Right lobe of liver (tissue), 6 donors: ENCODE results near the gene S100A8. TPM values are rescaled to one million over a fixed set of nuclear protein-coding genes. Genes with fewer than 3 reads are reported as not detected.
A peak's percentile ranks its signal among the peaks of the same experiment; 100 is the strongest.

Source experiments
- ATAC-seq, 4 donors: fragments of 200-7000 bp; cut with Tn5 transposase; one replicate each; pipeline ENCODE4 v1.9.1; 2020; ENCODE audit warnings: mild to moderate bottlenecking in 4 of 4, moderate library complexity in 4 of 4
- DNase-seq, 3 donors: peaks; one replicate each; pipeline ENCODE4 v3.0.0-alpha.2; 2020
- H3K27ac ChIP-seq, 3 donors: fragments of 200-600 bp; one replicate each; pipeline ENCODE4 v1.8.0; 2022
- H3K27me3 ChIP-seq, 2 donors: fragments of 200-600 bp; one replicate each; pipeline ENCODE4 v1.8.0; 2022
- H3K36me3 ChIP-seq, 4 donors: fragments of 200-600 bp; sonication (generic) in 1 of 4; one replicate each; pipeline versions ENCODE4 v1.5.1 to v1.8.0; 2017 to 2022; ENCODE audit warnings: control low read depth in 1 of 4
- H3K4me1 ChIP-seq, 4 donors: fragments of 200-600 bp; sonication (generic) in 1 of 4; one replicate each; pipeline versions ENCODE4 v1.5.1 to v1.8.0; 2017 to 2022; ENCODE audit warnings: control low read depth in 1 of 4
- H3K4me3 ChIP-seq, 3 donors: fragments of 200-600 bp; one replicate each; pipeline ENCODE4 v1.8.0; 2022
- H3K9me3 ChIP-seq, 4 donors: fragments of 200-600 bp; sonication (generic) in 1 of 4; one replicate each; pipeline versions ENCODE4 v1.5.1 to v1.8.0; 2017 to 2022; ENCODE audit warnings: control low read depth in 1 of 4
- POLR2A ChIP-seq: fragments of 450-650 bp; IDR thresholded peaks from one replicate; pipeline ENCODE4 v1.6.1; 2017; ENCODE audit warnings: antibody characterized with exemption, mild to moderate bottlenecking
- WGBS: methylation state at CpG from one replicate; pipeline ENCODE4 v1.1.6; 2018; ENCODE audit warnings: low coverage, low lambda C conversion rate; ENCODE audit not compliant: insufficient coverage; ENCODE audit errors: missing lambda C conversion rate; 5-methylcytosine and 5-hydroxymethylcytosine counted together
- intact Hi-C, 2 donors: fragments of 100-400 bp; cut with DNase I; formaldehyde crosslinking; loops; one replicate each; pipeline versions ENCODE4 v1.11.2 to v1.14.1; 2022
- total RNA-seq, 6 experiments: library from RNA; depleted of rRNA in 2 of 6; stranded (reverse); fragments of >200 nt in 2 of 6; fragmentation: NEBNext Ultra II Directional in 3 of 6; extraction: Animal tissue kit (Norgen Biotek cat#: 25700) in 3 of 6; gene quantifications; one replicate each; pipeline versions ENCODE4 v1.1.0 to v1.2.4, GENCODE V29; 2016 to 2023
- TF ChIP-seq, protein P1 (sequence below), 4 donors: fragments of 200-600 bp in 3 of 4; fragments of 450-650 bp in 1 of 4; IDR thresholded peaks; one replicate each; pipeline versions ENCODE4 v1.5.1 to v1.8.0; 2016 to 2022; ENCODE audit warnings: antibody characterized with exemption in 4 of 4, mild to moderate bottlenecking in 2 of 4
- donor health status: DM: no; HTN: yes; CAD: no.
- donor health status: DM: no; HTN: no; CAD: no.
- donor health status: DM: no; HTN: no; CAD: no.
- donor health status: DM: no; HTN: yes; CAD: no.
- donor health status: DM: no; HTN: yes; CAD: no.

The S100A8 gene
- total RNA-seq, 6 experiments from 2014 or later, result 16.0 to 47.4 (median 30.0) TPM

DNA sequence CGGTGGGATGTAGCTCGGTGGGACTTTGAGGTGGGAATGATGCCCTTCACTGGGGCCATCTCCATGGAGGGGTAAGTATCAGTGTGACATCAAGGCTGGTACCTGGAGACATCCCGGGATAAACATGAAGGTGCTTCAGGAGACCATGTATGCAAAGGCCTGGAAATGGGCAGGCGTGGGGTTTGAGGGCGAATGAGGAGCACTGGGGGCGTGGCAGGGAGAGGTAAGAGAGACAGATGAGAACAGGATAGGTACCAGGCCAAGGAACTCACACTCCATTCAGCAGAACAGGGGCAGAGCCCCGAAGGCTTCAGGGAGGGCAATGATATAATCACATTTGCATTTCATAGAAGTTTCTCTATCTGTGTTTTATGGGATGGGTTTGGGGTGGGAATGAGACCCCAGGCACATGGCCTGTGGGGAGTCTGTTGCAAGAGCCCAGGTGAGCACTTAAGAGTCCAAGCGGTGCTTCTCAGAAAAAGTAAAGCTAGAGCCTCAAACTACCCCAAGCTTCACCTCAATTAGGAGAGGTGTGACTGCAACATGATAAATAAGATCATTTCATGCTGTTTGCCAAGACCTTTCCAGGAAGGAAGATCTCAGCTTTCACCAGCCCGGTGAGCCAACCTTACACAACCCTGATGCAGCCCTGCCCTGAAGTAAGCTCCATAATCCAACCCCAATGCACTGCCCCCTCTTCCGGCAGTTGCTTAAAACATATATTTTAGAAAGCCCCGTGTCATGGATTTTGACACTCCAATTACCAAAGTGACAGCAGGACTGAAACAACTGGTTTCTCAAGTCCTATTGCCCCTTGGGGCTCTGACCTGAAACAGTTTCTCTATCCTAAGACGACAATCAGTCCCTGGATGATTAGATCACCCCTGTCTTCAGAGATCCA lies 25.9 kb downstream of the S100A8 start:
- no peak for ATAC-seq

DNA sequence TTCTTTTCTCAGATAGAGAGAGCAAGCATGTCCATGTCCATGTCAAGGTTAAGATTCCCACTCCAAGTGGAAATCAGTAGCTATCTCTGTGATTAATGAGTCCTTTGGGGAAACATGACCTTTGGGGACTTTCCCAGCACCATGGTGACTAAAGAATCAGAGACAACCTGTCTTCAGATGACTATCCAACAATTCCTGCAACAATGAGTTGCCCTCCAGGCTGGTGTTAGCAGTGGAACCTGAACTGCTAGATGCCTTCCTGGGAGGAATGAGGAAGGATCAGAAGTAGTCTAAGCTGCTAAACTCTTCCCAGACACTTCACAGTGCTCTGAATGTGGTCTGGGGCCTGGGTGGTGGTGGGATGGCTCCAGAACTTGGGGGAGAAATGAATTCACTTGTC lies 26.7 kb downstream of the S100A8 start:
- no peak for DNase-seq
- no peak overlapping the region for H3K27ac ChIP-seq
- H3K4me1 ChIP-seq, result no peaks in the 10 kb centered on the region
- no peaks in the 10 kb centered on the region for H3K9me3 ChIP-seq
- no peak overlapping the region for H3K4me3 ChIP-seq
- H3K36me3 ChIP-seq, result no peaks in the 10 kb centered on the region
- ATAC-seq, result no peak
- H3K27me3 ChIP-seq, result no peaks in the 10 kb centered on the region
- intact Hi-C loops, result no loop called here
- TF ChIP-seq POLR2A, result no peak
- TF ChIP-seq, protein P1, sequence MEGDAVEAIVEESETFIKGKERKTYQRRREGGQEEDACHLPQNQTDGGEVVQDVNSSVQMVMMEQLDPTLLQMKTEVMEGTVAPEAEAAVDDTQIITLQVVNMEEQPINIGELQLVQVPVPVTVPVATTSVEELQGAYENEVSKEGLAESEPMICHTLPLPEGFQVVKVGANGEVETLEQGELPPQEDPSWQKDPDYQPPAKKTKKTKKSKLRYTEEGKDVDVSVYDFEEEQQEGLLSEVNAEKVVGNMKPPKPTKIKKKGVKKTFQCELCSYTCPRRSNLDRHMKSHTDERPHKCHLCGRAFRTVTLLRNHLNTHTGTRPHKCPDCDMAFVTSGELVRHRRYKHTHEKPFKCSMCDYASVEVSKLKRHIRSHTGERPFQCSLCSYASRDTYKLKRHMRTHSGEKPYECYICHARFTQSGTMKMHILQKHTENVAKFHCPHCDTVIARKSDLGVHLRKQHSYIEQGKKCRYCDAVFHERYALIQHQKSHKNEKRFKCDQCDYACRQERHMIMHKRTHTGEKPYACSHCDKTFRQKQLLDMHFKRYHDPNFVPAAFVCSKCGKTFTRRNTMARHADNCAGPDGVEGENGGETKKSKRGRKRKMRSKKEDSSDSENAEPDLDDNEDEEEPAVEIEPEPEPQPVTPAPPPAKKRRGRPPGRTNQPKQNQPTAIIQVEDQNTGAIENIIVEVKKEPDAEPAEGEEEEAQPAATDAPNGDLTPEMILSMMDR (IDR thresholded peaks at IDR 0.05), result no peak

More for the DNA sequence above, 25.9 kb downstream of the S100A8 start:
- no peaks in the 10 kb centered on the region for H3K9me3 ChIP-seq
- no peaks in the 10 kb centered on the region for H3K36me3 ChIP-seq
- peak in 1 of 3 donors; percentile 45 for DNase-seq
- intact Hi-C loops, result no loop called here
- no peak overlapping the region for H3K4me3 ChIP-seq
- TF ChIP-seq, protein P1 (IDR thresholded peaks at IDR 0.05), result no peak
- no peak for TF ChIP-seq POLR2A
- no peaks in the 10 kb centered on the region for H3K4me1 ChIP-seq
- WGBS, result 58% methylated on average over 12 of the region's 12 CpGs
- no peak overlapping the region for H3K27ac ChIP-seq
- no peaks in the 10 kb centered on the region for H3K27me3 ChIP-seq

GRCh38 chr1:153363641-153364040 lies 27.2 kb downstream of the S100A8 start:
- H3K27ac ChIP-seq, result no peak overlapping the region
- ATAC-seq (no peak), DNase-seq (no peak)
- no peaks in the 10 kb centered on the region for H3K9me3 ChIP-seq
- WGBS, result 56% methylated on average over 3 of the region's 3 CpGs
- H3K36me3 ChIP-seq, result no peaks in the 10 kb centered on the region
- H3K4me1 ChIP-seq, result no peaks in the 10 kb centered on the region
- no peak overlapping the region for H3K4me3 ChIP-seq
- no peaks in the 10 kb centered on the region for H3K27me3 ChIP-seq
- TF ChIP-seq, protein P1 (IDR thresholded peaks at IDR 0.05), result no peak
- TF ChIP-seq POLR2A, result no peak
- intact Hi-C loops, result no loop called here

GRCh38 chr1:153362187-153362775 lies 28.6 kb downstream of the S100A8 start:
- Histone ChIP-seq H3K36me3 (no peaks in the 10 kb centered on the region), H3K4me1 (peaks cover 0 to 8% (median 2%) of the 10 kb centered on the region in 4 donors), H3K9me3 (no peaks in the 10 kb centered on the region), H3K27ac (no peak overlapping the region), H3K27me3 (no peaks in the 10 kb centered on the region), H3K4me3 (no peak overlapping the region)
- TF ChIP-seq, protein P1 (IDR thresholded peaks at IDR 0.05), result no peak
- TF ChIP-seq POLR2A, result no peak
- peak in 1 of 3 donors; percentile 41 for DNase-seq
- no peak for ATAC-seq
- intact Hi-C loops, result no loop called here
- WGBS, result 29% methylated on average over 2 of the region's 3 CpGs
